ENCODE data around the gene SUGP2.

The SUGP2 gene

DNA sequence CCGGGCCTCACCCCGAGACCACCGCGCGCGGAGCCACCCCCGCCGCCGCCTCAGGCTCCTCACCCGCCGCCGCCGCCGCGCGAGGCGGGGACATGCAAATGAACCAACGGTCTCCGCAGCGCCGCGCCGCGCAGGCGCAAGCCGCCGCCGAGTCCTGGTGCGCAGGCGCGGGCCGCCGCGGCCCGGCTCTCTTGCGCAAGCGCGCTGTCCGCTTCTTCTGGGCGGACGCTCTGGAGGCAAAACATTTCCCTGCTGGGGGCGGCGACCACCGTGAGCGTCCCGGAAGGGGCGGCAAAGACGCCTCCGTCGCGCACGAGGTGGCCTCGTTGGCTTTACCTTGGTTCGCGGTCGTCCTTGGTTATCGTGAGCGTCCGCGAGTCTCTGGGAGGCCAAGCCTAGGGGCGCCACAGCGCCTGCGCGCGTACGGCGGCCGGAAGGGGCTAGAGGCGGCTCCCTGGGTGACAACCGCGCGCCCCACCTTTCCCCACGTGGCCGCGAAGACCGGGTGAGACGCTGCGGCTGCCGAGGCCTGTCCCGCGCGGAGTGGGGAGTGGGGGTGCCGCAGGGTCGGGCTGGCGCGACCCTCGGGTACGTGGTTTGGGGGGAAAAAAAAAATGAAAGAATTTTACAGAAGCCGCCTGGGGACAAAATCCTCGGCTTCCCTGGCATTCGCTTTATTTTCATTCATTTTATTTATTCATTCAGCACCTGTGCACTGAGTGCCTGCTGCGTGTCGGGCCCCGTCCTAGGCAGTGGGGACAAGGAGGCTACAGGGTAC, at the start of gene SUGP2, which contains the start of gene ARMC6:
SUGP2 (minus strand) TSS at position 92 of the 778 bp plus-strand sequence. CDS start 2,446 bp downstream, outside the sequence.
ARMC6 (plus strand) TSS at position 178 of the 778 bp plus-strand sequence. CDS start 607 bp downstream, outside the sequence.
- DNase-seq = peak; percentile 76

DNA sequence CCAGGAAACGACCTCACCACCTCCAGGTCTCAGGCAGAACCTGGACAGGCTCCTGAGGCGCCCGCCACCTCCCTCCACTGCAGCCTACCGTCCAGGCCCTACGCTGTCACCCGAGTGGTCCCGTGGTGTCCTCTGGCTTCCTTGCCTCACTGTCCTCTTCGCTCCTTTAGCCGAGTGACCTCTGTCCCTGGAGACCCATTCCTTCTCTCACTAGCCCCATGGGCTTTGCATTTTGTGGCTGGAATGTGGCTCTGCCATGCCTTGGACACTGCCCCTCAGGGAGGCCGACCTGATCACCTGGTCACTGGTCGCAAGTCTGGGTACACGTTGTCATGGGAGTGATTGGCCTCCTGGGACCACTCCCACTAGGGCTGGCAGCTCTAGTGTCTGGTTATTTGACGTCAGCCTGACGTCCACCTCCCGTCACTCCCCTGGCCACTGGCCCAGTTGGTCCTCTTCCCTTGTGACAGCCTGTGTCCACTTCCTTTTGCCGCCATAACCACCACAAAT, 48.4 kb upstream of the SUGP2 start:
- DNase-seq = no peak

DNA sequence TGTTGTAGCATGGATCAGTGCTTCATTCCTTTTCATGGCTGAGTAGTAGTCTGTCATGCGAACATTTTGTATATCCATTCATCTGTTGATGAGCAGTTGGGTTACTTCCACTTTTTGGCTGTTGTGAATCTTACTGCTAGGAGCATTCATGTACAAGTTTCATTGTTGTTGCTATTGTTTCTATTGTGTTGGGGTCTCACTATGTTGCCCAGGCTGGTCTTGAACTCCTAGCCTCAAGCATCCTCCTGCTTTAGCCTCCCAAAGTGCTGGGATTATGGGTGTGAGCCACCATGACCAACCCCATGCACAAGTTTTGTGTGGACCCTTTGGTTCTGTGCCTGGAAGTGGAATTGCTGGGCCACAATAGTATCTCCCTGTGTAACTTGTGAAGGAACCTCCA, 46.3 kb upstream of the SUGP2 start:
- no peak for DNase-seq

DNA sequence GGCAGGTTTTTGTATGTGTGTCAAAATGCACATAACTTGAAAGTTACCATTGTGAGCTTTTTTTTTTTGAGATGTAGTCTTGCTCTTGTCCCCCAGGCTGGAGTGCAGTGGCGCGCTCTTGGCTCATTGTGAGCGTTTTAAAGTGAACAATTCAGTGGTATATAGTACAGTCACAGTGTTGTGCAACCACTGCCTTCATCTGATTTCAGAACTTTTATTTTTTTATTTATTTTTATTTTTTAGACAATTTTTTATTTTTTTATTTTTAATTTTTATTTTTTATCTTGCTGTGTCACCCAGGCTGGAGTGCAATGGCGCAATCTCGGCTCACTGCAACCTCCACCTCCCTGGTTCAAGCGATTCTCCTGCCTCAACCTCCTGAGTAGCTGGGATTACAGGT, 45.5 kb upstream of the SUGP2 start:
- DNase-seq = no peak

DNA sequence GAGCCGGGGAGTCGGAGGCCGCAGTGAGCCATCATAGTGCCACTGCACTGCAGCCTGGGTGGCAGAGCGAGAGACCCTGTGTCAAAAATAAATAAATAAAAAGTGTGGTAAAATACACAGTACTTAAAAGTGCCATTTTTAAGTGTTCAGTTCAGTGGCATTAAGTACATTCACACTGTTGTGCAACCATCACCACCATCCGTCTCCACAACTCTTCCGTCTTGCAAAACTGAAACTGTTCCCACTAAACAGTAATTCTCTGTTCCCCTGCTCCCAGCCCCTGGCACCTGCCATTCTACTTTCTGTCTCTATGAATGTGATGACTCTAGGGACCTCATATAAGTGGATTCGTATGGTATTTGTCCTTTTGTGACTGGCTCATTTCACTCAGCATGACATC, 43.8 kb upstream of the SUGP2 start:
- peak; percentile 93 for DNase-seq

DNA sequence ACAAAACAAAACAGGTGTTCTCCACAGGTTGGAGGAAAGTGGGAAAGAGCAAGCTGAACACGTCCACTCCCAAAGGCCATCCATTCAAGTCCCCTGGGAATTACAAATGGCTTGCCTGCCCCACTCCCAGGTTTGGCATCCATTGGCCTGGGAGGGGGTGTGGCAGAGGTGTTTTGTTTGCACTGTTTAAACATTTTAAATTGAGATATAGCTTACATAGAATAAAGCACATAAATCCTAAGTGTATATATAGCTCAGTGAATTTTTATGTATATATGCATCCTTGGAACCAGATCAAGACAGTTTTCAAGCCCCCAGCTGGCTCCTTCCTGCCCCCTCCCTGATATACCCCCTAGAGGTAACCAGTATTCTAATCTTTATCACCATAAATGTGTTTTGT, 43.2 kb upstream of the SUGP2 start:
- DNase-seq = no peak

DNA sequence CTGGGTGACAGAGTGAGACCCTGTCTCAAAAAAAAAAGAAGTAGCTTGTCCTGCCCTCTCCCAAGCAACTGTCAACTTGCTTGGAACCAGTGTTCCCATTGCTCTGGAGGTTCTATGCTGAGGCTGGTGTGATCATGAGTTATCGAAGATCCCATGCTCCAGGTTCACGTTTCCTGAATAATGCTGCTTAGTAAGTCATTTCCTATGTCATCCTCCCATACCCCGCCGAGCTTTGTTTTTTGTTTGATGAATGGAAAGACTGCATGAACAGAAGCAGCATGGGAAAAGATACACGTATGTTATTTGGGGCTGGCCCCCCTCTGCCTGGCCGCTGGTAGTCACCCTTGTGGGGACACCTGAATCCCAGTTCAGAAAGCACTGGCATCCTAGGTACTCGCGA, 41.8 kb upstream of the SUGP2 start:
- no peak for DNase-seq

DNA sequence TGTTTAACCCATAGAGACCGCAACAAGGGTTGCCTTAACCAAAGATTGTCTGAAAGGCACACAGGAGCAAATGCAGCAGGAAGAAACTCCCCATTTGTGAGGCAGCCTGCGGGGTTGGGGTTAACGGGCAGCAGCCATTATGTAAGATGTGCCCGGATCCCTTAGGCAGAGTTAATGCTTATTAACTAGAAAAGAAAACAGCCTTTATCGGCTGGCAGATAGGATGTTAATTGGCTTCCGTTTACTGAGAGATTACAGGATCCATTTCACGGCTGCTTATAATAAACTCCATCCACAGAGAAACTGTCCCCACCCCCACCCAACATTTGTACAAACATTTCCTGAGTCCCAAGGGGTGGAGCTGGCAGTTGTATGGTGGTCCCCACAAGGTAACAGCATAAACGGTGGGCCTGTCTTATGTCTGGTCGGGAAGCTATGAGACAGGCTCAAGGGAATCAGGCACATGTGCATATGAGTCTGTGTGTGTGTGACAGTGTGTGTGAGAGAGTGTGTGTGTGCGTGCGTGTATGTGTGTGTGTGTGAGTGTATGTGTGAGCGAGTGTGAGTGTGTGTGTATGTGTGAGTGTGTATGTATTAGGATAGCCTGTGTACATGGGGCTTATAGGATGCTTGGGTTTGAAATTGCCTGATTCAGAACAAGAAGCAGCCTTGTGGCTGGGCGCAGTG, 41.0 kb upstream of the SUGP2 start:
- DNase-seq = peak; percentile 58

DNA sequence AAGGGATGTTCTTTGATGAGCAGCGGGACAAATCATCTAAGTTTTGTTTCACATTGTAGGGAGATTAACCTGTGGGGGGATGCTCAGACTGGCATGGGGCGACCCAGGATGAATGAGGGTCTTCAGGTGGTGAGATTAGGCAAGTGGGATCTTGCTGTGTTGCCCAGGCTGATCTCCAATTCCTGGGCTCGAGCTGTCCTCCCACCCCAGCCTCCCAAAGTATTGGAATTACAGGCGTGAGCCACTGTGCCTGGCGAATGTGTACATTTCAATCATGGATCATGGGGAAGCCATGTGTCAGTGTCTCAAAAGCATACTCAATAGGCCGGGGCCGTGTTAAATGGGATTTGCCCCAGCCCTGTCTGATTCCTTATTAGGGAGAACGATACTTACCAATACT, 38.6 kb upstream of the SUGP2 start:
- DNase-seq = no peak

DNA sequence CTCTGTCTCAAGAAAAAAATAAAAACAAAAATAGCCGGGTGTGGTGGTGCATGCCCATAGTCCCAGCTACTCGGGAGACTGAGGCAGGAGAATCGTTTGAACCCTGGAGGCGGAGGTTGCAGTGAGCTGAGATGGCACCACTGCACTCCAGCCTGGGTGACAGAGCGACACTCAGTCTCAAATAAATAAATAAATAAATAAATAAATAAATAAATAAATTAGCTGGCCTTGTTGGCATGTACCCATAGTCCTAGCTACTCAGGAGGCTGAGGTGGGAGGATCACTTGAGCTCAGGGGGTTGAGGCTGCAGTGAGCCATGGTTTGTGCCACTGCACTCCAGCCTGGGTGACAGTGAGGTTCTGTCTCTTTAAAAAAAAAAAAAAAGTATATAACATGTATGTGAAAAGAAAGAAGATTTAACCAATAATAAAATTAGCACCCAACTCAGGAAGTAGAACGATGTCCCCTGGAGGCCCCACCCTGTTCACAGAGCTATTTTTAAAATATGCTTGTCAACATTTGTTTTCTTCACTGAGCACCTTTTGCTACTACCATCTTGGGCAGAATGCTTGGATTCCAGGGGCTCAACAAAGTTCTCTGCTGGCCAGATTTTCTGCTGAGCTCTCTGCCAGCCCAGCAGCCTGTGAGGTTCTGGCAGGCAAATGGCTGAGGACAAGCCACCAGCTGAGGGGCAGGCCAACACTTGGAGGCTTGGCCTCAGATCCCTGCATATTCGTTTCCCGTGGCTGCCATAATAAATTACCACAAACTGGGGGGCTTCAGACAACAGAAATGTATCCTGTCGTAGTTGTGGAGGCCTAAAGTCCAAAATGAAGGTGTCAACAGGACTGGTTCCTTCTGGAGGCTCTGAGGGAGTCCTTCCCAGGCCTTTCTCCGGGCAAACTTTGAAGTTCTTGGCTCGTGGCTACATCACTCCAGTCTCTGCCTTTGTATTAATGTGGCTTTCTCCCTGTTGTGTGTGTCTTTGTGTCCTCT, 35.6 kb upstream of the SUGP2 start:
- no peak for DNase-seq

DNA sequence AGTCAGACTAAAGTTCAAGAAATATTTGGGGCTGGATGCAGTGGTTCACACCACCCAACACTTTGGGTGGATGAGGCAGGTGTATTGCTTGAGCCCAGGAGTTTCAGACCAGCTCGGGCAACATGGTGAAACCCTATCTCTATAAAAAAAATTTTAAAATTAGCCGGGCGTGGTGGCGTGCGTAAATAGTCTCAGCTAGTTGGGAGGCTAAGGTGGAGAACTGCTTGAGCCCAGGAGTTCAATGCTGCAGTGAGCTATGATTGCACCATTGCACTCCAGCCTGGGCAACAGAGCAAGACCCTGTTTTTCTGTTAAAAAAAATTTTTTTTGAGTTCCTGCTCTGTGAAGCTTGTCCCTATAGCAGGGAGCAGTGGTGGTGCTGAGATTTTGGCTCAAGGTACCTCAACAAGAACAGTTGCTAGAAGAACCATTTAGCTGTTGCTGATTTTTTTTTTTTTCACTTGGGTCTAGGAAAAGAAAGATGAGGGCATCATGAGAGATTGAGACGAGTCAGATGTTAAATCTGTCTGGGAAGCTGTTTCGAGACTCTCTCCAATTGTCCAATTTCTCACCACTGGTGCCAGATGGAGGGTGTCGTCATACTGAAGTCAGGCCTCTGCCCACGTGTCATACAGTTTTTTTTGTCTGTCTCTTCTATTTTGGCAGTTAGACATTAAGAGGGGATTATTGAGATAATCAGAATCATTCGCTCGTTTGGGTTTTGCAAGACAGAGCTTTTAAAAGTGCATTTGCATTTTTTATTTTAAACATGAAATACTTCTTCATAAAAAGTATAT, 34.2 kb upstream of the SUGP2 start:
- no peak for DNase-seq

DNA sequence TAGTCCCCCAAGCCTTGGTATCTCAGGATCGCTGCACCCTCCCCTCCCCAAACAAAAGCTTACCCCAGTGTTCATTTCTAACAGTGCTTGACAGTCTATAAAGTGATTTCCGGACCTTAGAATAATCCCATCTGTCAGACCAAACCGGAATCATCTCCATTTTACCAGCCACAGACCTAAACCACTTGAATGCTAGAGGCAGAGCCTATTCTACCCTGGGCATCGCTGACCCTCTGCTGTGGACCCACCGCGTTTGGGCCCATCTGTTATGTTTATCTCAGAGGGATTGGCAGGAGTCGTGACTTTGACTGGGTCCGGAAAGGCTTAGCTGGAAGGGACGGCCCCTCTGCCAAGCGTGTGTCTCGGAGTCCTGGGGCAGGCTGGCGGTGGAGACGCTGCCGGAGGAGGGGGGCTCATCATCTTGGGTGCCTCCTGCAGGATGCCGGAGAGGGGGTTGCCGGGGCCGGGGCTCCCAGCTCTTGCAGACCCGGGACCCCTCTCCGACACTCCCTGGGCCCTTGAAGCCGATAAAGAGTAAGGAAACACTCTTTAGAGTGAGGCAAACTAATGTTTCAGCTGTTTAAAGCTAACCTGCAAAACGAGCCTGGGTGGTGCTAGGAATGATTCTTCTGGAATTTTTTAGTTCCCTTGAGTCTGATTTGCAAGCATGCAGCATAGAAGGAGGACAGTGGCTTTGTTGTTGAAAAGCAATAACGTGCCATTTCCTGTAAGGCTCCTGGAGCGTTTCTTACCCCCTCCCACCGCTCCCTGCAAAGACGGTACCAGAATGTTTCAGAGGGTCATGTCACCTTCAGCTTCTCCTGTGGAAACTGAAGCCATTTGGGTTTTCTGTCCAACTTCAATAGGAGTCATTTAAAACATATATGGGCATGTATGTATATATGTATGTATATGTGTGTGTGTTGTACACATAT, 31.8 kb upstream of the SUGP2 start:
- no peak for DNase-seq

DNA sequence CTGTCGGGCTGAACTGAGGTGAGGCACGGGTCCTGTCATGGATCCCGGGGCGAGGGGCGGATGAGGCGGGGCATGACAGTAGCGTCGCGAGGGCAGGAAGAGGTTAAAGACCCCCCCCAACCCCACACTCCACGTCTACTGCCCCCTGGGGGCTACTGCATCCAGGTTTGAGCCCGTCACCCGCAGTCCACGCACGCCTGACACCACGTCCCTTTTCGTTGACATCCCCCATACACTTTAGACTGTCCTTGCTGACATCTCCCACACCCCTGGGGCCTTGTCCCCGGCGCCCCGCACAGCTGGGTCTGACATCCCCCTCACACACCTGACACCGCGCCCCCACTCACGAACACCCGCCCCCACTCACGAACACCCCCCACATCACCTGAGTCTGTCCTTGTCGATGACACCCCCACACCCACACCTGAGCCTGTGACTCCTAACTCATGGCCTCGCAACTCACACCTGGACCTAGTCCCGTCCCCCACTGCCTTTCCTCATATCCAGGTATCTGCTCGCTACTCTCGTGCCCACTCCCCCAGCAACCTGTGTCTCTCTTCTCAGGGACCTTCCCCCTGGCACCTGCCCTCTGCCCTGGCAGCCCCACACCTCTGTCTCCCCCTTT, 30.9 kb upstream of the SUGP2 start:
- DNase-seq = no peak

DNA sequence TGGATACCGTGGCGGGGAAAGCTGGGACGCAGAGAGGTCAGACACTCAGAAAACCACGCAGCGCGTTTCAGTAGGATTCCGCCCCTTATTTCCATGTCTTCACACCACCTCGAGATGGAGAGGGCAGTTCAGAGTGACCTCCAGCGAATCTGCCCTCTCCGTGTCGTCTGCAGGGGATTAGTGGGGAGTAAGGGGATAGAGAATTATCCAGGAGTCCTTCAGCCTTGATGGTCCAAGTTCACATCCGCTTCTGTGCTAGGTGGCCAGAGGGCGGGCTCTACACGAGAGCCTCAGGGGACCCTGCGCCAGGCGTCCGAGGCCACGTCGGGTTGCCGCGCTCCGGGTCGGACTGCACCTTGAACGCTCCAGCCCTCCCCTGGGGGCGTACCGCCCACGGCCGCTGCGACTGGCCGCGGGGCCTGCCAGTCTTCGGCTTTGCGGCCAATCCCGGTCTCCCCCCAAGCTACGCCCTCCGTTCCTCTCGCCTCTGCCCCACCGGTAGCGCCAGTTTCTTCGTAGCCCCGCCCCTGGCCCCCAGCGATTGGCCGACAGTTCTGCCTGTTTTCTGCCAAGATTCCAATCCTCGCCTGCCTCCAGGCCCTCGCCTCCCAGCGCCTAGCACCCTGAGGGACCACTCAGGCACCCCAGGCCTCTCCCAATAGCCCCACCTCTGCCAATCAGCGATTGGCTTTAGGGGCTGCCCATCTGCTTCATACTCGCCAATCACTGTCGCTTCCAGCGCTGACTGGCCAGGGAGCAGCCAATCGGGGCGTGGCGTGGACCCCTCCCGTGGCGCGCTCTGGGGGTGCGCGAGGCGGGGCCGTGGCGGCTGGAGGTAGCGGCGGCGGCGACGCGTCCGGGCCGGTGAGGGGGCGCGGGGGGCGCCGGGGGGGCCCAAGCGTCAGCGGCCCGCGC, 30.1 kb upstream of the SUGP2 start, which contains the start of gene SLC25A42:
SLC25A42 (plus strand) TSS at position 812 of the 915 bp plus-strand sequence. CDS start 32,131 bp downstream, outside the sequence.
- peak; percentile 98 for DNase-seq

DNA sequence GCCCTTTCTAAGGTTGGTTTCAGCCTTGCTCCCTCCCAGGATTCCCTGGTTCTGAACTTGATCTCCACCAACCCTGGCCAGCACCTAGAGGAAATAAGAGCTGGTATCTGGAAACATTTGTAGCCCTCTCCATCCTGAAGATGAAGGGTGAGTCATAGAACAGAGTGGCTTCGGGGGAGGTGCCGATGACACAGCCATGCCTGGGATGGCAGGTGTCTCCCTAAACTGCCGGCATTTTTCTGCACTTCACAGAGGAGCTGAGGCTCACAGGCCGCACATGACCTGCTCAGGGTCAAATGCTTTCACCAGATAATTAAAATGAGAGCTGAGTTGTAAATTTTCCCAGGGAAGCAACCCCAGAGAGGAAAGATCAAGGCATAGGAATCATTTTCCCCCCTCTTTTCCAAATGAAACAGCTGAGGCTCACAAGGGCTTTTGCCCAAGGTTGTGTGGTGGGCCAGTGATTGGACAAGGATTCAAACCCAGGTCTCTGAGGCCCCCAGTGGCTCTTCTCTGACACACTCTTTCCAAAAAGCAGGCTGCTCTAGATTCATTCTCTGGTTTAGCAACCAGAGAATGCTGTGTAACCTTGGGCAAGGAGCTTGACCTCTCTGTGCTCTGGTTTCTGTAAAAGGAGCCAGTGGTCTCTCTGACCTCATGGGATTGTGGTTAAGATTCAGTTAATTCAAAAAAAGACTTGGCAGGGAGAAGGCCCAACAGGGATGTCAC, 29.3 kb upstream of the SUGP2 start:
- no peak for DNase-seq

DNA sequence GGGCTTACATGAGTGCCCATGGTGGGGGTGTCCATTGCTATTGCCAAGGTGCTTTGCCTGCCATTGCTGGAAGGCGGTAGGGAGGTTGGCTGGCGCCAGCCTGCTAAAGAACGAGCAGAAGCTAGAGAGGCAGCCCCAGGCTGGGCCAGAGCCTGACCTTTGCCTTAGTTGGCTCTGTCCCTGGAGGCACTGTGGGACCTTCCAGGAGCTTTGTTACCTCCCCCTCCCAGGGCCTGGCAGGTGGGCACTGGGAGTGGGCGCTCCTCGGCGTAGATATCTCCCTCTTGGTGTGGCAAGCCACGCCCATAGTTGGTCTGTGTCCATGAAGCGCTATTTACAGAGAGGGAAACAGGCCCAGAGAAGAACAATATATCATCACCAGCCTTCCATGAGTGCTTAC, 28.2 kb upstream of the SUGP2 start:
- no peak for DNase-seq

DNA sequence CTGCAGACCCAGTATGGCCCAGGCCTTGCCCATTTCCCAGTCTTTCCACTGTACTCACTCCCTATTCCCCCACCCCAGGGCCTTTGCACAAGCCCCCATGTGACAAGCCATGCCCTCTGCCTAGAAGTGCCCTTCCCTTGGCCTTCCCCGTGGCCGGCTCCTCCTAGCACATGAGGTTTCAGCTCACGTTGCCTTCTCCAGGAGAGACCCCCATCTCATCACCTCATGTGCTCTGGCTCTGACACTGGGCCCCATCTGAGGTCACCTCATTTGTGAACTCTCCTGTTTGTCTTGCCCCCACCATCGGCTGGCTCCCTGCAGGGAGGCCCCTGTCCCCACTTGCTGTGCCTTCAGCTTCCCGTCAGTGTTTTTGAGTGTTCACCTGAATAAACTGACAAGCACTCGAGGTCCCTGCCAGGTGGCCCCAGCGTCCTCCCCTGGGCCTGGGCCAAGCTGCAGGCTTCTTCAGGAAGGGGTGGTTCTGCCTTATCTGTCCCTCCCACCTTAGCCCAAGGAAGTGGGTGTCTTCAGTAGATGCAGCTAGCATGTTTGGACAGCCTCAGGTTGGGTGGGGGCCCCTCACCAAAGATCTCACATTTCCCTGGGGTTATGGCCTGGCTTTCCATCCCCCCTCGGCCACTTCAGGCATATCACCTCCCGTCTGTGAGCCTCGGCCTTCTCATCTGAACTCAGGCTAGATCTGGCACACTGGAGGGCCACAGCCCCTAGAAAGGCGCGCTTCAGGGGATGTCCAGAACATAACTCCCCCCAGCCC, 26.7 kb upstream of the SUGP2 start:
- DNase-seq = no peak
